OCI-M1 (cell line): Measurements from ENCODE around the gene KLF14.
"Not testable (repeated sequence)": the region's sequence is repeated elsewhere in the genome, so short reads cannot be mapped to it uniquely, and the experiment has no call there.

Experiments
- DNase-seq: peaks from one replicate; lab custom pipeline; 2025; lab: John Stamatoyannopoulos, UW

Gene KLF14

GRCh38 chr7:130719541-130719940 lies 14.5 kb downstream of the KLF14 start:
- peak; percentile 15 for DNase-seq

GRCh38 chr7:130712416-130712815 lies 21.6 kb downstream of the KLF14 start:
- no peak for DNase-seq

DNA sequence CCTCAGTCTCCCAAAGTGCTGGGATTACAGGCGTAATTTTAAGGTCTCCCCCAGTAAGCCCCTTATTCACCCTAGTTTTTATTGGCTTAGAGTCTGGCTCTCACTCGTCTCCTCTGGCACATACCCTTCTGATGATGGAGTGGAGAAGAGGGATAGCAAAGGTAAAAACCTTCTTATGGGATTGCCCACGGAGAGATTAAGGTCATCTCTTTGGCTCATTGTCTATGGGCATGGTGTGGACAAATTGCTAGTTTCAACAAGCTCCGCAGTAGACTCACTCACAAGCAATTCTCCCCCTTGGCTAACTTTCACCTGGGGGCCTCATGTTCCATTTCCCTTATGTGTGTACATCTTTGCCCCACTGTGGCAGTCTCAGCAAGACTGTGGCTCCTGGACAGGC lies 25.2 kb downstream of the KLF14 start:
- no peak for DNase-seq

DNA sequence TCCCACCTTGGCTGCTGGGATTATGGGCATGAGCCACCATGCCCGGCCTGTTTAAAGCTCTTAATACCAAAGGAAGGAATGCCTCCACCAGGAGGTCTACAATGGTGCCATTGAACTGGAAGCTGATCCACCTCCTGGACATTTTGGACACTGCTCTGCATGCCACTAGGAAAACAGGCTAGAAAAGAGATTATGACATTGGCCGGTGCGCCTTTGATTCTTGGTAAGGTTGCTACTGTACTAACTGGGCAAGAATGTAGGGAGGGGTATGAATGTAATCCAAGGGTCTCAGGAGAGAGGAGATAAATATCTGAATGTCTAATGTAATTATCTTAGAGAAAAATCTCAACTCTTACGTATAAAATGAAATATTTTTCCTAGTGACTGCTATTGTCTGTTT lies 26.0 kb downstream of the KLF14 start:
- no peak for DNase-seq

DNA sequence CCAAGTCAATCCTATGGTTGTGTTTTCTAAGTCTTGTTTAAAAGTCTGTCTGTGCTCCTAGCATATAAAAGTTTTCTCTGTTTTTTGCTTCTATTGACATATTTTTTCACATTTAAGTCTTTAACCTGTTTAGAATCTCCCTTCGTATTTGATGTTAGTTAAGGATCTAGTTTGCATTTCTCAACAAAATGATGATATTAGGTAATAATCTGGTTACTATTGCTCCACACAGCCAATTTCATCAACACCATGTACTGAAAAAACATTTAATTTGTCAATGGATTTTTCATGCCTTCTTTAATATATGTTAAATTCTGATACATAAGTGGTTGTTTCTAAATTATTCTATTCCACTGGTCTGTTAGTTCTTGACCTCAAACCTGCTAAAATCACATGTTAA lies 30.2 kb downstream of the KLF14 start:
- DNase-seq = no peak

DNA sequence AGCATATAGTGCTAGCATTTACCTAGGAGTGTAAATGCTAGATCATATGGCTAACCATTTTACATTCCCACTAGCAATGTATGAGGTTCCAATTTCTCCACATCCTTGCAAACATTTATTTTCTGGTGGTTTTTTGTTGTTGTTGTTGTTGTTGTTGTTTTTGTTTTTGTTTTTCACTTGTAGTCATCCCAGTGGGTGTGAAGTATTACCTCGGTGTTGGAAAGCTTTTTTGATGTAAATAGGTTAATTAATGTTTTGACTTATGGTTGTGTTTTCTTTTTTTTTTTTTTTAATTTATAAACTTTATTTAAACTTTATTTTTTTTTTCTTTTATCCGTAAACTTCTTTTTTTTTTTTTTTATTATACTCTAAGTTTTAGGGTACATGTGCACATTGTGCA lies 32.4 kb downstream of the KLF14 start:
- no peak for DNase-seq

DNA sequence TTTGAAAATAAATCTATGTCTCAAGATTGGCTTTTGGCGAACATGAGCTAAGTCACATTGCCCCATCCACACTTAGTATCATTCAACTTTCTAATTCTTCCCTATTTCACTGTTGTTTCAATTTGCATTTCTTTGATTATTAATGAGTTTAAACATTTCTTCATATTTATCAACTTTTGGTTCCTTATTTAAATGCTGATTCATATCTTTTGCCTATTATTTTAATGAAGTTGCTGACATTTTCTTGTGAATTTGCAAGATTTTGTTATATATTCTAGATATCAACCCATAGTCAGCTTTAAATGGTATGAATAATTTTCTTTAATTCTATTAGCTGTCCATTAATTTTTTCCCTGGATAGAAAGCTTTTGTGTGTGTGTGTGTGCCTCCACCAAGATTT lies 33.2 kb downstream of the KLF14 start:
- DNase-seq = no peak

DNA sequence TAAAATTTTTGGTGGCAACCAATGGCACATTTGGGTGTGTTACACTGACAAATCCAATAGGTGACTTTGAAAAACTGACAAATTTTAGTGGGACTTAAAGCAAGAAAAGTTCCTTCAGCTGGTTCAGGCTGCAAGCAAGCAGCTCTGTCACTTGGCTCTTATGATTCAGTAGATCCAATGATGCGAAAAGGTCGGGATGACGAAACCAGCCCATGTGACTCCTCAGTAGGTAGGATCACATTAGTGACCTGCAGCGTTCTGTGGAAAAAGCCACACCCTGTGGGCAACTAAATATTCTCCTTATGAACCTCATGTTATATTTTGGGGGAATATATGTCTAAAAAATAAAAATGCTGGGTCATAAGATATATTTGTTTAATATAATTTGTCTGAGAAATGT lies 34.3 kb downstream of the KLF14 start:
- no peak for DNase-seq

GRCh38 chr7:130697820-130698219 lies 36.2 kb downstream of the KLF14 start:
- no peak for DNase-seq

GRCh38 chr7:130695840-130696239 lies 38.2 kb downstream of the KLF14 start:
- DNase-seq = peak; percentile 21

GRCh38 chr7:130692396-130692795 lies 41.6 kb downstream of the KLF14 start:
- not testable (repeated sequence) for DNase-seq

DNA sequence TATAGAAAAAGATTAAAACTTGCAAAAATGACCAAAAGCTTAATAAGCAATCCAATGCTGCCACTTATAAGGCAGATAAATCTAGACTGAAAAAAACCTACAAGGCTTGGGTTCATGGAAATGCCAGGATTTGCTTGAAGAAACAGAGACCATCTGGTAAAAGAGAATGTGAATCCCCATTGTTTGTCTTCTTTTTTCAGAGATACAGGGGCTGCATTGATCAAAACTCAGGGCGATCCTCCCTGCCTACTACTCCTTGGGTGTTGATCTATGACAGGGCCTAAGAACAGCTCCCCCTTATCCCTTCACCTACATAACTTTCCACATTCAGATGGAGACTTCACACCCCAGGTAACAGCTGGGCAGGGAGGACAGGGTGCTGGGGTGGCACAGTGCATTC lies 44.3 kb downstream of the KLF14 start:
- DNase-seq = no peak

- DNase-seq = no peak
Measured at GRCh38 chr7:130683026-130683425, 51.0 kb downstream of the KLF14 start.
